Gastroesophageal sphincter (tissue), 4 donors: ENCODE data around the gene FBL. TPM values are rescaled to one million over a fixed set of nuclear protein-coding genes. Genes with fewer than 3 reads are reported as not detected.
"Not testable (repeated sequence)": the region's sequence is repeated elsewhere in the genome, so short reads cannot be mapped to it uniquely, and the experiment has no call there.

Experiments used
- ATAC-seq: fragments of 150-250 bp; one replicate; pipeline ENCODE4 v1.9.1; 2016; ENCODE audit warnings: mild to moderate bottlenecking, moderate library complexity
- H3K27ac ChIP-seq, 4 donors: fragments of 200-600 bp; sonication (generic) in 3 of 4; 1 replicate in 3 of 4; 2 replicates in 1 of 4; pipeline ENCODE4 v1.5.1; 2016 to 2019
- H3K27me3 ChIP-seq: fragments of 200-600 bp; sonication (generic); one replicate; pipeline ENCODE4 v1.5.1; 2019
- H3K36me3 ChIP-seq, 2 donors: fragments of 200-600 bp; sonication (generic); one replicate each; pipeline ENCODE4 v1.5.1; 2019; ENCODE audit warnings: control low read depth in 1 of 2
- H3K4me1 ChIP-seq, 3 donors: fragments of 200-600 bp; sonication (generic); 1 replicate in 2 of 3; 2 replicates in 1 of 3; pipeline ENCODE4 v1.5.1; 2016 to 2019; ENCODE audit warnings: control low read depth in 2 of 3
- H3K4me3 ChIP-seq, 2 donors: fragments of 200-600 bp; sonication (generic); one replicate each; pipeline ENCODE4 v1.5.1; 2019; ENCODE audit warnings: mild to moderate bottlenecking in 1 of 2, moderate library complexity in 1 of 2
- H3K9me3 ChIP-seq, 3 donors: fragments of 200-600 bp; sonication (generic); one replicate each; pipeline ENCODE4 v1.5.1; 2017 to 2019; ENCODE audit warnings: control low read depth in 2 of 3
- CTCF ChIP-seq, 4 experiments: fragments of 200-600 bp in 2 of 4; fragments of 450-650 bp in 2 of 4; sonication (generic) in 1 of 4; IDR thresholded peaks; one replicate each; pipeline ENCODE4 v1.5.1; 2017 to 2019; ENCODE audit warnings: antibody characterized with exemption in 4 of 4, mild to moderate bottlenecking in 2 of 4, moderate library complexity in 2 of 4
- EP300 ChIP-seq: sonication (generic); formaldehyde crosslinking; IDR thresholded peaks from one replicate; pipeline ENCODE4 v1.6.1; 2017; ENCODE audit warnings: antibody characterized with exemption, mild to moderate bottlenecking
- POLR2A ChIP-seq, 2 donors: fragments of 450-650 bp; IDR thresholded peaks; one replicate each; pipeline ENCODE4 v1.6.1; 2017; ENCODE audit warnings: antibody characterized with exemption in 2 of 2, mild to moderate bottlenecking in 2 of 2, moderate library complexity in 1 of 2
- POLR2AphosphoS5 ChIP-seq: sonication (generic); formaldehyde crosslinking; IDR thresholded peaks from one replicate; pipeline ENCODE4 v1.6.1; 2017; ENCODE audit warnings: antibody characterized with exemption
- WGBS, 2 donors: methylation state at CpG; one replicate each; pipeline ENCODE4 v1.1.5; 2018; ENCODE audit warnings: low coverage in 1 of 2; 5-methylcytosine and 5-hydroxymethylcytosine counted together
- total RNA-seq, 4 donors: library from RNA; depleted of rRNA; stranded (reverse); fragments of >200 nt; gene quantifications; one replicate each; pipeline ENCODE4 v1.1.0, GENCODE V29; 2016

Gene FBL
- total RNA-seq, 4 donors from 2014 or later: 72.5 to 105 (median 89.1) TPM

- WGBS, 2 donors: no CpG with 5 or more reads among the region's 30 CpGs
- peaks cover 12% of the 10 kb centered on the region for H3K27me3 ChIP-seq
- not testable (repeated sequence) for H3K4me3 ChIP-seq, H3K9me3 ChIP-seq, H3K27ac ChIP-seq, H3K36me3 ChIP-seq, ATAC-seq, H3K4me1 ChIP-seq
Measured at GRCh38 chr19:39885821-39886554, 39.8 kb upstream of the FBL start.

GRCh38 chr19:39884721-39885120 is 38.5 kb upstream of the FBL start:
- H3K4me3 ChIP-seq, H3K9me3 ChIP-seq, H3K4me1 ChIP-seq, H3K36me3 ChIP-seq, ATAC-seq, H3K27ac ChIP-seq, H3K27me3 ChIP-seq: not testable (repeated sequence)
- 59 to 60% methylated on average over 1 to 5 of the region's 9 CpGs for WGBS, 2 donors

- not testable (repeated sequence) for H3K27ac ChIP-seq, ATAC-seq, H3K4me1 ChIP-seq, H3K9me3 ChIP-seq, H3K4me3 ChIP-seq, H3K36me3 ChIP-seq
- peaks cover 12% of the 10 kb centered on the region for H3K27me3 ChIP-seq
- WGBS, 2 donors: 86 to 94% methylated on average over 2 to 5 of the region's 10 CpGs
Measured at GRCh38 chr19:39882645-39883044, 36.5 kb upstream of the FBL start.

GRCh38 chr19:39881495-39882110 is 35.4 kb upstream of the FBL start:
- H3K4me1 ChIP-seq, H3K36me3 ChIP-seq, H3K9me3 ChIP-seq, ATAC-seq, H3K4me3 ChIP-seq, H3K27ac ChIP-seq: not testable (repeated sequence)
- 0% methylated on average over 1 to 5 of the region's 15 CpGs for WGBS, 2 donors
- H3K27me3 ChIP-seq: peaks cover 12% of the 10 kb centered on the region

- not testable (repeated sequence) for H3K27ac ChIP-seq, H3K36me3 ChIP-seq, ATAC-seq, H3K9me3 ChIP-seq, H3K4me3 ChIP-seq, H3K4me1 ChIP-seq
- 67% methylated on average over 1 of the region's 5 CpGs; no CpG with 5 or more reads in 1 of the 2 donors for WGBS, 2 donors
- H3K27me3 ChIP-seq: peaks cover 21% of the 10 kb centered on the region
Measured at GRCh38 chr19:39880241-39880640, 34.1 kb upstream of the FBL start.

- ATAC-seq, H3K36me3 ChIP-seq, H3K4me1 ChIP-seq, H3K9me3 ChIP-seq, H3K4me3 ChIP-seq, H3K27ac ChIP-seq: not testable (repeated sequence)
- 86 to 100% methylated on average over 1 of the region's 8 CpGs for WGBS, 2 donors
- peaks cover 24% of the 10 kb centered on the region for H3K27me3 ChIP-seq
Measured at GRCh38 chr19:39879796-39880195, 33.6 kb upstream of the FBL start.

GRCh38 chr19:39878866-39879265 is 32.7 kb upstream of the FBL start:
- not testable (repeated sequence) for H3K4me1 ChIP-seq, H3K36me3 ChIP-seq, H3K27ac ChIP-seq, H3K9me3 ChIP-seq, ATAC-seq, H3K4me3 ChIP-seq
- H3K27me3 ChIP-seq: peaks cover 24% of the 10 kb centered on the region
- WGBS, 2 donors: 78 to 80% methylated on average over 9 of the region's 11 CpGs

- Histone ChIP-seq H3K27ac (no peak overlapping the region), H3K36me3 (no peaks in the 10 kb centered on the region), H3K9me3 (no peaks in the 10 kb centered on the region), H3K27me3 (peaks cover 24% of the 10 kb centered on the region), H3K4me3 (no peak overlapping the region), H3K4me1 (no peaks in the 10 kb centered on the region)
- no peak for ATAC-seq
- whole genome bisulfite sequencing, 2 donors: 80 to 100% methylated on average over 1 of the region's 1 CpG
- TF ChIP-seq EP300: no peak
- TF ChIP-seq CTCF (IDR thresholded peaks at IDR 0.05): no peak
- TF ChIP-seq POLR2AphosphoS5: no peak
- TF ChIP-seq POLR2A (IDR thresholded peaks at IDR 0.05): no peak
Measured at GRCh38 chr19:39878398-39878797, 32.2 kb upstream of the FBL start.

GRCh38 chr19:39877982-39878381 is 31.8 kb upstream of the FBL start:
- WGBS, 2 donors: 95% methylated on average over 7 of the region's 17 CpGs; no CpG with 5 or more reads in 1 of the 2 donors
- not testable (repeated sequence) for H3K27ac ChIP-seq, H3K4me1 ChIP-seq, H3K36me3 ChIP-seq, H3K4me3 ChIP-seq, ATAC-seq, H3K9me3 ChIP-seq
- H3K27me3 ChIP-seq: peaks cover 24% of the 10 kb centered on the region

- WGBS, 2 donors: 84% methylated on average over 6 of the region's 14 CpGs; no CpG with 5 or more reads in 1 of the 2 donors
- not testable (repeated sequence) for H3K4me3 ChIP-seq, H3K9me3 ChIP-seq, H3K27ac ChIP-seq, ATAC-seq, H3K36me3 ChIP-seq, H3K4me1 ChIP-seq
- peaks cover 24% of the 10 kb centered on the region for H3K27me3 ChIP-seq
Measured at GRCh38 chr19:39877488-39877887, 31.3 kb upstream of the FBL start.

GRCh38 chr19:39876486-39876885 is 30.3 kb upstream of the FBL start:
- not testable (repeated sequence) for H3K4me1 ChIP-seq, H3K9me3 ChIP-seq, H3K27ac ChIP-seq, H3K4me3 ChIP-seq, H3K36me3 ChIP-seq, ATAC-seq
- 90% methylated on average over 2 of the region's 11 CpGs; no CpG with 5 or more reads in 1 of the 2 donors for WGBS, 2 donors
- peaks cover 24% of the 10 kb centered on the region for H3K27me3 ChIP-seq

- no CpG with 5 or more reads among the region's 43 CpGs for WGBS, 2 donors
- H3K9me3 ChIP-seq, ATAC-seq, H3K27ac ChIP-seq, H3K36me3 ChIP-seq, H3K4me1 ChIP-seq, H3K4me3 ChIP-seq: not testable (repeated sequence)
- peaks cover 24% of the 10 kb centered on the region for H3K27me3 ChIP-seq
Measured at GRCh38 chr19:39875401-39875864, 29.3 kb upstream of the FBL start.
